EH (cell line): ENCODE data around the gene CHST8.
"Not testable (repeated sequence)": the region's sequence is repeated elsewhere in the genome, so short reads cannot be mapped to it uniquely, and the experiment has no call there.

Experiments used
- DNase-seq: peaks from one replicate; pipeline ENCODE4 v3.0.0-alpha.2; 2015; ENCODE audit warnings: low read depth

CHST8 gene

DNA sequence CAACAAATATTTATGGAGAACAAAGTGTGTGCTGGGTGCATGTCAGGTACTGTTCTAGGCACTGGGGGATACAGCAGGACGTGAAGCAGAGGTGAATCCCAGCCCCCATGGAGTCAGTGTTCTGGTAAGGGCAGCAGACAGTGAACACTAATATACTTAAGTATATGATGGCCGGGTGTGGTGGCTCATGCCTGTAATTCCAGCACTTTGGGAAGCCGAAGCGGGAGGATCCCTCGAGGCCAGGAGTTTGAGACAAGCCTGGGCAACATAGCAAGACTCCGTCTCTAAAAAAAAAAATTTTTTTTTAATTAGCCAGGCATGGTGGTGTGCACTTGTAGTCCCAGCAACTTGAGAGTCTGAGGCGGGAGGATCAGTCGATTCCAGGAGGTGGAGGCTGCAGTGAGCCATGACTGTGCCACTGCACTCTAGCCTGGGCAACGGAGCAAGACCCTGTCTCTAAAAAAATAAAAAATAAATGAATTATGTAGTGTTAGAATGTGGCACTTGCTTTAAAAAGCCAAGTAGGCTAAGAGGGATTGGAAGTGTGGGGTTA lies 22.6 kb downstream of the CHST8 start:
- DNase-seq = no peak

DNA sequence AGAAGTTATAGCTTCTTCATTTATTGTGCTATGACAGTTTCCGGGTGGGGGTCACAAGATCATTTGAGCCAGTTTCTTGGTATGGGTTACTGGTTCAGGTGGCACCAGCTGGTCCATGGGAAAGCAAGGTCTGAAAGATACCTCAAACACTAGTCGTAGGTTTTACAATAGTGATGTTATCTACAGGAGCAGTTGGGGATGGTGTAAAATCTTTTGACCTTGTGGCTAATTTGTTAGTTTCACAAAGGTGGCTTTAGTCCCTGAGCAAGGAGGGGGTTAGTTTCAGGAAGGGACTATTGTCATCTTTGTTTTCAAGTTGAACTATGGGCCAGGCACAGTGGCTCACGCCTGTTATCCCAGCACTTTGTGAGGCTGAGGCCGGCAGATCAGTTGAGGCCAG lies 24.6 kb downstream of the CHST8 start:
- DNase-seq = no peak

DNA sequence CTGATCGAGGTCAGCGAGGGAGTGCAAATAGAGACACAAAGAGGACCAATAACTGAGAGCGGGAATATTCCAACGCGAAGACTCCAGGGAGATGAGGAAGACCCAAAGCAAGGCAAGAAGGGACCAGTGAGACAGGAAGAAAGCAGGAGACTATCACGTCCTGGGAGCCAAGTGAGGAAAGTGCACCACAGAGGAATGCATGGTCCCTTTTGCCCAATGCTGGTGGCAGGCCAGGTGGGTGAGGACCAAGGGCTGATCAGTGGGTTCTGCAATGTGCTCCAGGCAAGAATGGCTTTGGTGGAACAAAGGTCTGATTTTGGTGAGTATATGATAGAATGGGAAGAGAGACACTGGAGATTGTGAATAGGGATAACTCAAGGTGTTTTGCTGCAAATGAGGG lies 25.4 kb downstream of the CHST8 start:
- no peak for DNase-seq

DNA sequence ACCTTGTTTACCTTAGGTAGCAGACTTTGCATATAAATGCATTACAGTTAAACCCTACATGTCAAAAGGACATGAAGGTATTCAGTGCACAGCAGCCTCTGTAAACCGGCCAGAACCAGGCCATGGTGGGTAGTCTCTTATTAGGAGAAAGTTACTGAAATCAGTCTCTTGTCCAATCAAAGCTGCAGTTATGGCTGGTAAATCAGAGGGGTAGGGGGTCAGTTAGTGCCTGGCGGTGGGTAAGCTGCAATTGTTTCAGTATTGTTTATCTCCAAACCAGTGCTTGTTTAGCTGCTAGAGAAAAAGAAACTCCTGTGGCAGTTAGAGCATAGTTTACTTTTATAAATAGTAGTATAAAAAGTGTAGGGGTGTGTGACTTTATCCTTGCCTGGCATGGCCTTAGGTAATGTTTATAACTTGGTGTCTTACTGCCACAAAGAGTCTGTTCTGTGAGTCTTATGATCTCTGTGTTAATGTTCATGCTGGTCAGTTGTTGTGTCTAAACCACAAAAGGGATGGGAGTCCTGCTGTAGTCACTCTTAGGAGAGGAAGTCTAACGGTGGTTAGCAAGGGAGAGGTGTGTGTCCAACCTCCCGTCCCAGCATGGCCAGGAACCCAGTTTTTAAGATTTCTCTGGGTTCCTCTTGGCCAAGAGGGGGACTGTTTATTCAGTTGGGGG lies 28.0 kb downstream of the CHST8 start:
- DNase-seq = no peak

DNA sequence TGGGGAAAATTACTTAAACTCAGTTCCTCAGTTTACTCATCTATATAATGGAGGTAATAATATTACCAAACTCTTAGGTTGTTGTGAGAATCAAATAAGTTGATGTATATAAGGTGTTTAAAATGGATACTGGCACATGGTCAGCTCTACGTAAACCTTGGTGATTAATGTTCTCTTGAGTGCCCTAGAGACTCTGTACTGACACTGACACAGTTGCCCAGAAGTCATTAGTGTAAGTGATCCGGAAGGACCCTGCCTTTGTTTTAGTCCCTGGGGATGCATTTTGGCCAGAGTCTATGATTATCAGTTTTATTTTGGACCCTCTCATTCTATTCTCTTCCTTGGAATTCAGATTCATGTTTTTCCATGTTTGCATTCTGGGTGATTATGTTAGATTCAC lies 31.9 kb downstream of the CHST8 start:
- no peak for DNase-seq

DNA sequence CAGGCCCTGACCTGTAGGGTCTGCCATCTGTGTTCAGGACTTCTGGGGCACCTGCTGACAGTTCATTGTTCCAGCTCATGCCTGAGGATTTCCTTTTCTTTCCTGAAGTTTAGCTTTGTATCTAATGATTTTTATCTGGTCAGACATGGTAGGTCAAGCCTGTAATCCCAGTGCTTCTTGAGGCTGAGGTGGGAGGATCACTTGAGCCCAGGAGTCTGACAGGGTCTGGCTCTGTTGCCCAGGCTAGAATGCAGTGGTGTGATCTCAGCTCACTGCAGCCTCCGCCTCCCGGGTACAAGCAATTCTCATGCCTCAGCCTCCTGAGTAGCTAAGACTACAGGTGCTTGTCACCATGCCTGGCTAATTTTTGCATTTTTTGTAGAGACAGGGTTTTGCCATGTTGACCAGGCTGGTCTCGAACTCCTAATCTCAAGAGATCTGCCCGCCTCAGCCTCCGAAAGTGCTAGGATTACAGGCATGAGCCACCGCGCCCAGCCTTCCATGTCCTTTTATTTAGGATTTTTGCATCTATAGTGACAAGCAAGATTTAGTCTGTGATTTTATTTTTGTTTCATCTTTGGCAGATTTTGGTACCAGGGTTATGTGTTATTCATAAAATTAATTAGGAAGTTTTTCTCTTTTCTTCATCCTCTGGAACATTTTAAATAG lies 33.2 kb downstream of the CHST8 start:
- DNase-seq = no peak

DNA sequence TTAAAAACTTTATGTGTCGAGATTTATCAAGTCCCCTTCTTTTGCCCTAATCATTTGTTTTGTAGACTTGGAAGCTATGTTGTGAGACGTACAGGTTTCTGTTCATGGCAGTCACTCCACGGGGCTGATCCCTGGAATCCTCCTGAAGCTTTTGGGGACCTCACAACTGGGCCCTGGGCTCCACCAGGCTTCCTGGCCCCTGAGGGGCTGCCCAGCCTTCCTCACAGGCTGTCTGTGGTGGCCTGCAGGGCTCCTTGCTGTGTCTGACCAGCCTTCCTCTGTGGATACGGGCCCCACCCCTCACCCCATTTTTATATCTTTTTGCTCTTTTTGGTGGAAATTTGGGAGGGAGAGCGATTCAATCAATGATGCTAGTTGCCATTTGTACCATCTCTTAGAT lies 38.1 kb downstream of the CHST8 start:
- no peak for DNase-seq

DNA sequence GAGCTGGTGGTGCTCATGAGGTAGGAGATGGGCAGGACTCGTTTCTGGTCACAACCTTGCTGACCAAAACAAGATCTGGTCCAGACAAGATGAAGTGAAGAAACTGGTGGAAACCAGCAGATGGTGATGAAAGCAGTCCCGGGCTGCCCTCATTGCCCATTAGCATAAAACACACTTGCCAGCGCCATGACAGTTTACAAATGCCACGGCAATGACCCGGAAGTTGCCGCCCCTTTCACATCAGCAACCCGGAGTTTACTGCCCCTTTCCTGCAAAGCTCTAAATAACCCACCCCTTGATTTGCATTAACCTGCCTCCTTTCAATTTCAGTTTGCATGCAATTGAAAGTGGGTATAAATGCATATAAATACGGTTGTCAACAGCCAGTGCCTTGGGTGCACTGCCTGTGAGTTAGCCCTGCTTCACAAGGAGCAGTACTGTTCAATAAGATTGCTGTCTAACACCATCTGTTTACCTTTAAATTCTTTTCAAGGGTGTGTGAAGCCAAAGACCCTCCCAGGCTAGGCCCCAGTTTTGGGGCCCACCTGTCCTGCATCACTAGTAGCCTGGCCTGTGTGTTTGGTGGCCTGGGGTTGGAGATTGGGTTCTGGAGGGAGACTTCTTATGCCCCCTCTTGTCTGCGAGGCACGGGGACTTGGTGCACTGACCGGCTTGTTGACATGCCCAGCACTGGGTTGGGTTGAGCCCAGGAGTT lies 38.8 kb downstream of the CHST8 start:
- no peak for DNase-seq

DNA sequence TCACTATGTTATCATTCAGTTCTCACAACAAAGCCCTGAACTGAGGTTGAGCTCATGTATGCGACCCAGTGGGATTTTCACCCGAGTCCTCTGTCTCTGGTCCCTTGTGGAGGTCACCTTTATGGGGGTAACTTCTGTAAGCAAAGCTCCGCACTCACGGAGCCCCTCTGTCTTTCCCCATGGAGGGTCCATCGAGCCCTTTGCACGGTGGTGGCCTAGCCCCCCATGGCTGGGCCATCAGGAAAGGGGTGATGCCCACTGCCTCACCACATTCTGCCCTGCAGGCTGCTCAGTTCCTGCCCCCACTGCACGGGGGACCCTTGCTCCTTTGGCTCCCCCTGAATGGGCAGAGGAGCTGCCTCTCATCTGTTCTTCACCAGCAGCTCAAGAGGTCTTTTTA lies 39.6 kb downstream of the CHST8 start:
- no peak for DNase-seq

DNA sequence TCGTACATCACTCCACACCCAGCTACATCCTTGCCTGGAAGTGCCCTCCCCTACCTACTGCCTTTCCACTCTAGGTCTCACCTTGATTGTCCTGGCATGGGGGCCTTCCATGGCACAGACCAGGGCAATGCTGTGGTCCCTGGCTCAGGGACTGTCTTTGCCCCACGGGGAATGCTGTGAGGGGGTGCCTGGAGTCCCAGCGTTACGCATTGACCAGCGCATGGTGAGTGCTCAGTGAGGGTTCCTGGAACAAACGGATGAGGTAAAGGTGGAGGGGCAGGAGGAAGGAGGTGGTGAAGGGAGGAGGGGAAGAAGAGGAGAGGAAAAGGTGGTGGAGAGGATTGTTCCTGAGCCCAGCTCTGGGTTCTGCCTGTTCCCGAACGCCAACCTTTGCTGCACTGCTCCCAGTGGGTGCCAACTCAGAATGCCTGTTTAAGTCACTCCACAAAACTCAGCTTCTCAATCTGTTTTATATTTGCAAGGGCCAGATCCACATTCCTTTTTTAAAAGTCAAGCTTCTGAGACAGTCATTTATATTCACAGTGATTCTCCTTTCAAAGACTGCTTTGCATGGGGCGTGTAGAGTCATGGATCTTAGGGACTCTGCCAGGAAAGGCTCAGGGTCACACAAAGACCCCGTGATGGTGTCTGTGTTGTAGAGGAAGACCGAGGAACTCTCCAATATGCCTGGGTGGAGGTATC lies 40.8 kb downstream of the CHST8 start:
- no peak for DNase-seq

DNA sequence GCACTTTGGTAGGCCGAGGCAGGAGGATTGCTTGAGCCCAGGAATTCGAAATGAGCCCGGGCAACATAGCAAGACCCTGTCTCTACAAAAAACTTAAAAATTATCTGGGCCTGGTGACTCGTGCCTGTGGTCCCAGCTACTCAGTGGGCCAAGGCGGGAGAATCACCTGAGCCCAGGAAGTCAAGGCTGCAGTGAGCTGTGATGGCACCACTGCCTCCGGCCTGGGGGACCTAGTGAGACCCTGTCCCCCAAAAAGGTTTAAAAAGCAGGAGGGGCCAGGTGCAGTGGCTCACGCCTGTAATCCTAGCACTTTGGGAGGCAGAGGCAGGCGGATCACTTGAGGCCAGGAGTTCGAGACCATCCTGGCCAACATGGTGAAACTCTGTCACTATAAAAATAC lies 41.6 kb downstream of the CHST8 start:
- DNase-seq = not testable (repeated sequence)

DNA sequence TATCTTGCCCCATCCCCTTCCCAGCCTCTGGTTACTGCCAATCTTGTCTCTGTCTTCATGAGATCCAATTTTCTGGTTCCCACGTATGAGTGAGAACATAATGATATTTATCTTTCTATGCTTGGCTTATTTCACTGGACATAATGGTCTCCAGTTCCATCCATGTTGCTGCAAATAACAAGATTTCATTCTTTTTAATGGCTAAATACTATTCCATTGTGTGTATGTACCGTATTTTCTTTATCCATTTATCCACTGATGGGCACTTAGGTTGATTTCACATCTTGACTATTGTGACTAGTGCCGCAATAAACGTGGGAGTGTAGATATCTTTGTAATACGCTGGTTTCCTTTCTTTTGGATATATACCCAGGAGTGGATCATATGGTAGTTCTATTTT lies 43.0 kb downstream of the CHST8 start:
- DNase-seq = no peak

DNA sequence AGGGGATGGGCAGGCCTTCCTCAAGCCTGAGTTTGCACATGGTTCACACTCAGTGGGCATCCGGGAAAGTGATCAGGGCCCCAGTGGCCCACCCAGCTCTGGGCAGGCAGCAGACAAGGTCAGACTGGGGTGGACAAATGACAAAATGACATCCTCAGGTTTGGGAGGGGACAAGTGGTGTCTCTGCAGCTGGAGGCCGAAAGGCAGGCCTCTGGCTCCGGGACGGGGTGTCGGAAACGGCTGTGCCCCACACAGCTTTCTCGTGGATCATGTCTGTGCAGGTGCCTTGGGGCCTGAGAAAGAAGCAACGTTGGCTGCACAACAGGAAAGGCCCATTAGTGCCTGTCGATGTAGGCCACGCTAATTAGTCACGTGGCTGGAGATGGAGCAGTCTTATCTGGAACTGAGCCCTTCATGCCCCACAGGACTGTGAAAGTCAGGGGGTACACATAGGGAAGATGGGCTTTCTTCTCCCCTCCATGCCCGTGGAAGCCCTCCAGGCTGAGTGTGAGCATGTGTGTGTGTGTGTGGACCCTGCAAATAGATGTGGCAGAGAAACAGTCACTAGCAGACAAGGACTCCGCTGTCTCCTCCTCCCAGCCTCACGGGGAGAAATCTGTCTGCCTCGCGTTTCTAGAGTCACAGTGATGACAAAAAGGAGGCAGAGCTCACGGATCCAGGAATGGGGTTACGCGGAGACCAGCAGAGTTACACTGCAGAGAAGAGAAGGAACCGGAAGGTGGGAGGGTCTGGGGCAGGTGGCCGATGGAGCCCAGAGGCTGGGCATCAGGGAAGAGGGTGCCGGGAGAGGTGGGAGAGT lies 44.2 kb downstream of the CHST8 start:
- no peak for DNase-seq

DNA sequence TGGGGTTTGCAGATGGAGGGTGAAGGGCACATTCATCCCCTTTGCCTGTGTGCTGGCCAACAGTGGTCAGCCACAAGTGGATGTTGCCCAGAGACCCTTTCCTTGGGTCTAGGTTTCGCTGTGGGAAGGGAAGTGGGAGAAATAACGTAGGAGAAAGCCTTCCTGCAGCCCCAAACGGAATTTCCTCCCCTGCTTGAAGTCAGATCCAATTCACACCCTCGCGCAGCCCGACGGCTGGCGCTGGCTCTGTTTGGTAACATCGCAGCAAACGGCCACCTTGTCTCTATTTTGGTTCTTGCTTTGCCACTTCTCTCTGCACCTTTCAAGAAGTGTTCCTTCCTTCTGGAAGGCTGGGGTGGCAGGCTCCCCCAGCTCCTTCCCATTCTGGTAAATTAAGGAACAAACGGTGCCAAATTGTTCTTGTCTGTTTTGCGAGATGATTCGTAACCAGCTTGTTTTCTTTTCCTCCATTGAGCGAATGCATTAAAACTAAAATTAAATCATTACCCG lies 45.4 kb downstream of the CHST8 start:
- no peak for DNase-seq

DNA sequence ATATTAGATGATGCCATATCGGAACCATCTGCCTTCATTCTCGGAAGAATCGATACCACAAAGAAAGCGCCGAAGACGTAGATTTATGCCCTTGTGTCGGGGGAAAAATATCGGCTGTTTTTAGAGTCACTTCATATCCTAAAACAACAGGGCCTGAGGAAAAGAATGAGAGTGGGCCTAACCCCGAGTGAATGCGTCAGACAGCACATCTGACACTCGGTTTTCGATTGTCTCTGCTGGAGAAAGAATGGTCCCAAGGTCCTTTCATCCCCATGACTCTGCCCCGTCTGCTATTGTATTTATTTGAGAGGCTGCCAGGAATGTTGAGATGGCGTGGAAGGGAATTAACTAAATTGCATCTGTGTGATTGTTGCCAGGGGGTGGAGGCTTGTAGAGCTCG lies 46.1 kb downstream of the CHST8 start:
- DNase-seq = no peak

DNA sequence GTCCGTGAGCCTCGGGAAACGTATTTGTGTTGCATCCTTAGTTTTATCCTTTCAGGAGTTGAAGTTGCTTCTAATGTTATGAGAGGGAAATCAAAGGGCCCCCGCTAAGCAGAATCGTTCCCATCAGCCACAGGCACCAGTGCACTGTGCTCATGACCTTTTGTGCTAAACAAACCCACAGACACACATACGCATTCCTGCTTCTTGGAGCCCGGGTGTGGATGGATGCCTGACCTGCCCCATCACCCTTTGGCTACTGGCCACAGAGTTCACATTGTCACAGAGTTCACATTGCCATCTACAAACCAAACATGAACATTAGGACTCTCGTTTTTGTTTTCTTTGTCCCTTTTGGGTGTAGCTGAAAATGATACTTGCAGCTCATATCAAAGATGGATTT lies 47.2 kb downstream of the CHST8 start:
- DNase-seq = no peak

DNA sequence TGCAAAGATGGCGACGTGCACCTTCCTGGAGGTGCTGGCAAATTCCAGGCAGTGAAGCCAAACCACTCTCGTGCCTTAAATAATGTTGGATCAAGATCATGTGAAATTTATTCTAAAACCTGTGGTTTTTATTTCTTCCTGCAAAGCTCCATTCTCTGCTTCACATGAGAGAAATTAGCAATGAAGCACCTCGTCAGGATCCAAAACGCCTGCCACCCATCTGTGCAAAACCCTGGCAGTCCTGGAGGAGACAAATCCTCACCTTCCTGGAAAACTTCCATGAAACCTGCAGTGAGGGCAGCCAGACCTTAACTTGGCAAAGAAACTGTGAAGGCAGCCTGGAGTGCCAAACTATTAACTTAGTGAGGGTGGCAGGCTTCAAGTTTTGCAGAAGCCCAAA lies 47.6 kb downstream of the CHST8 start:
- no peak for DNase-seq

DNA sequence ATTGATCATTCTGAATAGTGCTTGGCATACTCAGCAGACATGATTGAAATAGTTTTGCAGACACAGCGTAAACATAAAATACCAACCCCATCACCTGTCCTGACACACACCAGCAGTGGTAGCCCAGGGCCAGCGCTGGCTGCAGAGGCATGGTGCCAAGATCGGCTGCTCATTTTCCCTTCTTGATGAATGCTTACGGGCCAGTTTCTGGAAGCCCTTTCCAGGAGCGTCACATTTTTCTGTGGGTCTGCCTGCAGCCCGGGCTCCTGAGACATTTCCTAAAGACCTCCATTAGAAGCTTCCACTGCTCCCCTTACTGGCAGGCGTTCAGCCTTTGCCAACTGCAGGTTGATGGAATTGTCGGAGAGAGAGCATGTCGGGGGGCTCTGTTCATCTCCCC lies 48.6 kb downstream of the CHST8 start:
- DNase-seq = no peak

DNA sequence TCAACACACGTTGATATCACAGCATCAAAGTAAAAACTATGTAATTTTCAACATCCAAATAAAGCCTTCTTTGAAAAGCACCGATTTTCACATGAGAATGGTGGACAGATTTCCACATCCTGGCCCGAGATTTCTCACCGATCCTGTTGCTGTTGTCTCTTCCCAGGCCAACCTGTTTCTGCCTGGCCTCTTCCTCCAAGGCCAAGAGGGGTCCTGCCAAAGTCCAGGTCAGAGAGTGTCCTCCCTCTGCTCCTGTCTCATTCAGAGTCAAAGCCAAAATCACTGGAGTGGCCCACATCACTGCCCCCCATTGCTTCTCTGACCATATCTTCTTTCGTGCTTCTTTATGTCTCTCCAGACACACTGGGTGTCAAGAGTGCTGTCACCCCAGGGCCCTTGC lies 49.5 kb downstream of the CHST8 start:
- no peak for DNase-seq

DNA sequence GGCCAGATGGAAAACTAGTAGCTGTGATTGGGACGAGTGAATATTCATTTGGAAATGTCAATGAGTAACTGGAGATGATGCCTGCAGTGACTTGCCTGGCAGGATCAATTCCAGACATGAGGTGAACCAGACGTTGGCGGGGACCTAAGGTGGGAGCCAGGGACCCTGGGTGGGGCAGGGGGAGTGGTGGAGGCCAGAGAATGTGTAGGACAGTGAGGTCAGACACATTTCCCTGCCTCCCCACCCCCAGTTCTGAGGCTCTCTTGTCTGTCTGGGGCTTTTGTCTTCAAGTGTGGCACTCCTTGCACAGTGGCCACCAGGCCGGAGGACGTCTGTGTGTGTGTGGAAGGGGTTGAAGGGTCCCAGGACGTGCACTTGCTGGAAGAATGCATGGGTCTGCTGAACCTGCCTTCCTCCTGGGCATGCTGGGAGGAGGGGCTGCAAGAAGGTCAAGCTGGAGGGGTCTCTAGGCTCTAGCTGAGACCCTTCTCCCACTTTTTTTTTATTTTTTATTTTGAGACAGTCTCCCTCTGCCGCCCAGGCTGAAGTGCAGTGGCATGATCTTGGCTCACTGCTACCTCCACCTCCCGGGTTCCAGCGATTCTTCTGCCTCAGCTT lies 51.6 kb downstream of the CHST8 start:
- no peak for DNase-seq

DNA sequence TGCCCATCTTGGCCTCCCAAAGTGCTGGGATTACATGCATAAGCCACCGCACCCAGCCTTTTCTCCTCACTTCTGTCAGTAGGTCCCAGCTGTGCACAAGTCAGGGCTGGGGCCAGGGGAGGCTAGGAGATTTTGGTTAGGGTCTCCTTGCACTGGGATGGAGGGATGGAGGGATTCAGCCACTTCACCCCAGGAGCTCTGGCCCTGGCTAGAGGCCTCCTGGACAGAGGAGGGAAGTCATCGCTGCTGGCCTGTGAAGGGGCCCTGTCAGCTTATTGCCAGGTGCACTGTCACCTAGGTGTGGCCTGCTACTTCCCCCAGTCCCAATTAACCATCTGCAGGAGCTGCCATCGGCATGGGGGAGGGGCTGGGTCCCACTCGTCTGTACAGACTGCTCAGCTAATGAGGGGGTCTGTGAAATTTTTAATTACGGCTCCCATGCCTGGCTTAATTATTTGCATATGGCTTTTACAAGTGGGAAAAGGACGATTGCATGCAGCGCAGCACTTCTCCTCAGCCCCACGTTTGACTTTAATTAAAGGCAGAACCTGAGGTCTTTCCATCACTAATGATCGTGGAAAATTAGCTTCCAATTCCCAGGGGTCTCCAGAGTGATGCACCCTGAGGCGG lies 52.4 kb downstream of the CHST8 start:
- no peak for DNase-seq
